Stomach smooth muscle (tissue), 2 donors: ENCODE measurements around the gene GPN1.

Experiments used
- H3K27ac ChIP-seq: one replicate; pipeline ENCODE4 v1.7.0; 2013; ENCODE audit warnings: mild to moderate bottlenecking, low read length, inconsistent platforms
- H3K27me3 ChIP-seq, 2 donors: one replicate each; pipeline ENCODE4 v1.7.0; 2013; ENCODE audit warnings: low read length in 2 of 2; ENCODE audit not compliant: insufficient read depth in 2 of 2, control insufficient read depth in 1 of 2
- H3K36me3 ChIP-seq, 2 donors: one replicate each; pipeline ENCODE4 v1.7.0; 2013; ENCODE audit warnings: low read length in 2 of 2; ENCODE audit not compliant: control insufficient read depth in 2 of 2, insufficient read depth in 2 of 2
- H3K4me1 ChIP-seq: one replicate; pipeline ENCODE4 v1.7.0; 2013; ENCODE audit warnings: low read length; ENCODE audit not compliant: control insufficient read depth, insufficient read depth
- H3K4me3 ChIP-seq, 2 donors: one replicate each; pipeline ENCODE4 v1.7.0; 2013; ENCODE audit warnings: low read length in 2 of 2
- H3K9ac ChIP-seq, 2 donors: one replicate each; pipeline ENCODE4 v1.7.0; 2013; ENCODE audit warnings: low read length in 2 of 2, mild to moderate bottlenecking in 1 of 2
- H3K9me3 ChIP-seq, 2 donors: one replicate each; pipeline ENCODE4 v1.7.0; 2013; ENCODE audit warnings: low read length in 2 of 2; ENCODE audit not compliant: control insufficient read depth in 2 of 2
- donor health status: healthy.
- donor health status: Pancreatic carcinoma.

GPN1 gene

DNA sequence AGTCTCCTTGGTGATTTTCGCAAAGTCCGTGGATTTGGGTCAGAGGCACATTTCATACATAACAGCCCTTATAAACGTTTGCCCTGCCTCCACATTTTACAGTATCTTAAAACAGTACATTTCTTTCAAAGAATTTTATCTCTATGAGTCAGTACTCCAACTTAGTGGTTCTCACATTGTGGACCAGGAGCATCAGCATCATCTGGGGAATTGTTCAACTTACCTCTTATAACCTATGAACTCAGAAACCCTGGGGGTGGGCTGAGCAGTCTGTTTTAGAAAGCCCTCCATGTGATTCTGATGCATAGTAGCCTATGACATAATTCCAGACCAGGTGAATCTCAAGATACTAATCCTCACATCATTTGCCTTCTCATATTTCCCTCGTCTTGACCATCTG is 22.2 kb downstream of the GPN1 start:
- Histone ChIP-seq H3K27ac (no peak overlapping the region), H3K4me1 (no peaks in the 10 kb centered on the region), H3K9ac (no peak overlapping the region), H3K9me3 (no peaks in the 10 kb centered on the region), H3K4me3 (no peak overlapping the region), H3K27me3 (no peaks in the 10 kb centered on the region), H3K36me3 (peaks cover 54 to 58% of the 10 kb centered on the region in 2 donors)

- peaks cover 53 to 62% of the 10 kb centered on the region in 2 donors for H3K36me3 ChIP-seq
- no peaks in the 10 kb centered on the region for H3K4me1 ChIP-seq
- H3K4me3 ChIP-seq = no peak overlapping the region
- no peak overlapping the region for H3K9ac ChIP-seq
- no peaks in the 10 kb centered on the region for H3K9me3 ChIP-seq
- no peak overlapping the region for H3K27ac ChIP-seq
- H3K27me3 ChIP-seq = no peaks in the 10 kb centered on the region
Observed at GRCh38 chr2:27652341-27652740, 23.5 kb downstream of the GPN1 start.

GRCh38 chr2:27652790-27653189 is 23.9 kb downstream of the GPN1 start:
- Histone ChIP-seq H3K9ac (no peak overlapping the region), H3K4me1 (no peaks in the 10 kb centered on the region), H3K9me3 (no peaks in the 10 kb centered on the region), H3K27ac (no peak overlapping the region), H3K36me3 (peaks cover 53 to 61% of the 10 kb centered on the region in 2 donors), H3K4me3 (no peak overlapping the region), H3K27me3 (no peaks in the 10 kb centered on the region)

DNA sequence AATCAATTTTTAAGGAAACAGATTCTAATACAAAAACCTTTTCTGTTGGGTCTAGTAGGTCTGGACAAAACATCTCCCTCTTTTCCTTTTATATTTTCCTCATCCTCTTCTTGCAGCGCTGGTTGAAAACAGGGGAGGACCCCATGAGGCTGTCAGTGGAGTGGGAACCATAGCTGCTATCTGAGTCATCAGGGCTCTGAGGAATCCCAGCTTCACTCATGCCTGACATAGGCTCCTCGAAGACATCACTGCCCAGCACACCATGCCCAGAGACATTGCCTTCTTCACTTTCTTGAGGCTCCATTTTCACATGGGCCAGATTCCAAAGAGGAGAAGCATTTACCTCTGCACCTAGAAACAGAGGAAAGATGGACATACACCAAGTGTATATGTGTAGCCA is 24.5 kb downstream of the GPN1 start:
- H3K27ac ChIP-seq = no peak overlapping the region
- H3K27me3 ChIP-seq = no peaks in the 10 kb centered on the region
- H3K4me3 ChIP-seq = no peak overlapping the region
- H3K36me3 ChIP-seq = peaks cover 49 to 55% of the 10 kb centered on the region in 2 donors
- H3K9me3 ChIP-seq = no peaks in the 10 kb centered on the region
- H3K4me1 ChIP-seq = no peaks in the 10 kb centered on the region
- no peak overlapping the region for H3K9ac ChIP-seq

- Histone ChIP-seq H3K4me3 (no peak overlapping the region), H3K9ac (no peak overlapping the region), H3K4me1 (no peaks in the 10 kb centered on the region), H3K27ac (no peak overlapping the region), H3K36me3 (peaks cover 46 to 60% of the 10 kb centered on the region in 2 donors), H3K9me3 (no peaks in the 10 kb centered on the region), H3K27me3 (no peaks in the 10 kb centered on the region)
Observed at GRCh38 chr2:27655155-27655951, 26.5 kb downstream of the GPN1 start.

GRCh38 chr2:27661371-27661770 is 32.5 kb downstream of the GPN1 start:
- no peaks in the 10 kb centered on the region for H3K9me3 ChIP-seq
- H3K36me3 ChIP-seq = peaks cover 22 to 31% of the 10 kb centered on the region in 2 donors
- peaks cover 23% of the 10 kb centered on the region for H3K4me1 ChIP-seq
- H3K4me3 ChIP-seq = no peak overlapping the region
- H3K9ac ChIP-seq = no peak overlapping the region
- H3K27ac ChIP-seq = no peak overlapping the region
- H3K27me3 ChIP-seq = no peaks in the 10 kb centered on the region

- Histone ChIP-seq H3K27ac (peak within 1 kb of the TSS; percentile 93), H3K9ac (peak within 1 kb of the TSS; percentile 97 to 98), H3K4me1 (peaks cover 23% of the 10 kb centered on the region), H3K27me3 (no peaks in the 10 kb centered on the region), H3K36me3 (peaks cover 20 to 23% of the 10 kb centered on the region in 2 donors), H3K4me3 (peak within 1 kb of the TSS; percentile 99 to 100), H3K9me3 (no peaks in the 10 kb centered on the region)
Observed at GRCh38 chr2:27663285-27664153, 34.7 kb downstream of the GPN1 start, which contains the start of the genes SLC4A1AP and SUPT7L. Gene SLC4A1AP (plus strand): TSS chr2:27663889. CDS start chr2:27663915, 26 bp downstream. Gene SUPT7L (minus strand): TSS chr2:27663614. CDS start chr2:27662192, 1,422 bp downstream.

DNA sequence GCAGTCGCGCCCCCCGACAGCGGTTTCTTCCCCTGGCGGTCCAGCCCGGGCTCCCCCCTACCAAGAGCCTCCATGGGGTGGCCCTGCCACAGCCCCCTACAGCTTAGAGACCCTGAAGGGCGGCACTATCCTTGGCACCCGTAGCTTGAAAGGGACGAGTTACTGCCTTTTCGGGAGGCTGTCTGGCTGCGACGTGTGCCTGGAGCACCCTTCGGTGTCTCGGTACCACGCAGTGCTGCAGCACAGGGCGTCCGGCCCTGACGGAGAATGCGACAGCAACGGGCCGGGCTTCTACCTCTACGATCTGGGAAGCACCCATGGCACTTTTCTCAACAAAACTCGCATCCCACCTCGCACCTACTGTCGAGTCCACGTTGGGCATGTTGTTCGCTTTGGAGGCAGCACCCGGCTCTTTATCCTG is 35.3 kb downstream of the GPN1 start:
- Histone ChIP-seq H3K4me3 (peak overlapping the region; percentile 99 to 100), H3K9ac (peak overlapping the region; percentile 97 to 98), H3K27me3 (no peaks in the 10 kb centered on the region), H3K4me1 (peaks cover 23% of the 10 kb centered on the region), H3K27ac (peak overlapping the region; percentile 93), H3K9me3 (no peaks in the 10 kb centered on the region), H3K36me3 (peaks cover 24 to 27% of the 10 kb centered on the region in 2 donors)

GRCh38 chr2:27664622-27665363 is 35.9 kb downstream of the GPN1 start:
- H3K4me3 ChIP-seq = peak overlapping the region; percentile 99 to 100
- H3K27me3 ChIP-seq = no peaks in the 10 kb centered on the region
- H3K9me3 ChIP-seq = no peaks in the 10 kb centered on the region
- peaks cover 23 to 27% of the 10 kb centered on the region in 2 donors for H3K36me3 ChIP-seq
- H3K4me1 ChIP-seq = peaks cover 23% of the 10 kb centered on the region
- H3K9ac ChIP-seq = peak overlapping the region; percentile 97 to 98
- H3K27ac ChIP-seq = no peak overlapping the region

GRCh38 chr2:27667446-27667845 is 38.6 kb downstream of the GPN1 start:
- peaks cover 18 to 28% of the 10 kb centered on the region in 2 donors for H3K36me3 ChIP-seq

More at GRCh38 chr2:27667446-27667845, 38.6 kb downstream of the GPN1 start:
- H3K27me3 ChIP-seq = no peaks in the 10 kb centered on the region
- H3K27ac ChIP-seq = no peak overlapping the region
- H3K4me1 ChIP-seq = peaks cover 21% of the 10 kb centered on the region
- H3K9me3 ChIP-seq = no peaks in the 10 kb centered on the region
- no peak overlapping the region for H3K9ac ChIP-seq
- no peak overlapping the region for H3K4me3 ChIP-seq
